PC-3 (cell line): ENCODE data around the gene CPA2. TPM values are rescaled to one million over a fixed set of nuclear protein-coding genes. Genes with fewer than 3 reads are reported as not detected.
A peak's percentile ranks its signal among the peaks of the same experiment; 100 is the strongest.

Source experiments
- ATAC-seq: fragments of 200-7000 bp; cut with Tn5 transposase; 2 replicates; pipeline ENCODE4 v1.9.1; 2020; ENCODE audit warnings: mild to moderate bottlenecking, moderate library complexity
- BruUV-seq: library from RNA; stranded (reverse); fragments of 400-500 nt; replicated peaks from 2 replicates; lab custom pipeline; 2021; lab: Mats Ljungman, UMichigan
- CTCF ChIA-PET: fragments of 300-600 bp; sonication (Branson Sonifier 250); formaldehyde crosslinking; loops from one replicate; lab custom pipeline; 2022; ENCODE audit warnings: antibody characterized with exemption; lab: Charles Lee
- POLR2A ChIA-PET: fragments of 300-600 bp; sonication (Branson Sonifier 250); formaldehyde crosslinking; loops from one replicate; lab custom pipeline; 2022; ENCODE audit warnings: antibody characterized with exemption; ENCODE audit not compliant: unreplicated experiment; lab: Charles Lee
- DNase-seq: peaks from one replicate; pipeline ENCODE4 v3.0.0-alpha.2; 2015
- H2AFZ ChIP-seq: fragments of 300-600 bp; sonication (generic); 2 replicates; pipeline ENCODE4 v1.6.0; 2016; ENCODE audit warnings: antibody characterized with exemption, low read length
- H3F3A ChIP-seq: fragments of 300-600 bp; sonication (generic); one replicate; pipeline ENCODE4 v1.6.0; 2017; ENCODE audit warnings: antibody characterized with exemption, low read length, control low read depth, mild to moderate bottlenecking; ENCODE audit not compliant: unreplicated experiment
- H3K27ac ChIP-seq: fragments of 300-600 bp; sonication (generic); 2 replicates; pipeline ENCODE4 v1.5.1; 2016; ENCODE audit warnings: mild to moderate bottlenecking, low read length
- H3K27me3 ChIP-seq: fragments of 300-600 bp; sonication (generic); 2 replicates; pipeline ENCODE4 v1.6.1; 2016; ENCODE audit warnings: low read length, mixed read lengths
- H3K36me3 ChIP-seq: fragments of 300-600 bp; sonication (generic); 2 replicates; pipeline ENCODE4 v1.6.1; 2016; ENCODE audit warnings: low read depth, mixed run types, low read length, mixed read lengths
- H3K4me1 ChIP-seq: fragments of 300-600 bp; sonication (generic); 2 replicates; pipeline ENCODE4 v1.5.1; 2016; ENCODE audit warnings: low read length; ENCODE audit not compliant: insufficient read depth
- H3K4me2 ChIP-seq: fragments of 300-600 bp; sonication (generic); 2 replicates; pipeline ENCODE4 v1.6.0; 2016; ENCODE audit warnings: low read length
- H3K4me3 ChIP-seq: fragments of 300-600 bp; sonication (generic); 2 replicates; pipeline ENCODE4 v1.5.1; 2016; ENCODE audit warnings: mild to moderate bottlenecking, low read length, mixed read lengths
- H3K79me2 ChIP-seq: fragments of 300-600 bp; sonication (generic); 2 replicates; pipeline ENCODE4 v1.6.1; 2017; ENCODE audit warnings: low read length, mixed read lengths
- H3K9ac ChIP-seq: fragments of 300-600 bp; sonication (generic); 2 replicates; pipeline ENCODE4 v1.6.0; 2016; ENCODE audit warnings: mild to moderate bottlenecking, low read length
- H3K9me2 ChIP-seq: fragments of 300-600 bp; sonication (generic); replicated peaks from 2 replicates; pipeline ENCODE4 v1.6.1; 2016; ENCODE audit warnings: mixed run types, low read length, mixed read lengths
- H3K9me3 ChIP-seq: fragments of 300-600 bp; sonication (generic); 2 replicates; pipeline ENCODE4 v1.6.1; 2016; ENCODE audit warnings: low read length, mixed read lengths
- H4K20me1 ChIP-seq: fragments of 300-600 bp; sonication (generic); 2 replicates; pipeline ENCODE4 v1.6.1; 2016; ENCODE audit warnings: low read length, mixed read lengths
- EZH2 ChIP-seq: fragments of 300-600 bp; sonication (generic); IDR thresholded peaks from one replicate; pipeline ENCODE4 v1.6.1; 2017; ENCODE audit warnings: antibody characterized with exemption, mild to moderate bottlenecking, low read length; ENCODE audit not compliant: unreplicated experiment
- EZH2phosphoT487 ChIP-seq: fragments of 300-600 bp; sonication (generic); IDR thresholded peaks from 2 replicates; pipeline ENCODE4 v1.6.1; 2018; ENCODE audit warnings: mild to moderate bottlenecking, antibody characterized with exemption, low read length, borderline replicate concordance
- intact Hi-C: fragments of 100-400 bp; cut with micrococcal nuclease; formaldehyde crosslinking; loops from 2 replicates; pipeline ENCODE4 v1.9.0; 2023
- total RNA-seq: library from RNA; depleted of rRNA; stranded (reverse); fragments of >200 nt; gene quantifications from 2 replicates; pipeline ENCODE4 v1.2.3, GENCODE V29; 2014
- TF ChIP-seq, protein P1 (sequence below): fragments of 300-600 bp; sonication (generic); conservative IDR thresholded peaks from 2 replicates; pipeline ENCODE4 v1.5.1; 2017; ENCODE audit warnings: antibody characterized with exemption, low read depth, mild to moderate bottlenecking, low read length

CPA2 gene
- total RNA-seq, 1 experiment from 2014 or later = not detected

DNA sequence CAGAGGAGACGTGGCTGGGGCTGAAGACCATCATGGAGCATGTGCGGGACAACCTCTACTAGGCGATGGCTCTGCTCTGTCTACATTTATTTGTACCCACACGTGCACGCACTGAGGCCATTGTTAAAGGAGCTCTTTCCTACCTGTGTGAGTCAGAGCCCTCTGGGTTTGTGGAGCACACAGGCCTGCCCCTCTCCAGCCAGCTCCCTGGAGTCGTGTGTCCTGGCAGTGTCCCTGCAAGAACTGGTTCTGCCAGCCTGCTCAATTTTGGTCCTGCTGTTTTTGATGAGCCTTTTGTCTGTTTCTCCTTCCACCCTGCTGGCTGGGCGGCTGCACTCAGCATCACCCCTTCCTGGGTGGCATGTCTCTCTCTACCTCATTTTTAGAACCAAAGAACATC, 56.0 kb downstream of the CPA2 start:
- no TSS peak for BruUV-seq
- Histone ChIP-seq H3K4me3 (no peak overlapping the region), H3K27me3 (no peaks in the 10 kb centered on the region), H4K20me1 (no peaks in the 10 kb centered on the region), H3K9ac (no peak overlapping the region), H3K27ac (no peak overlapping the region), H2AFZ (no peak overlapping the region), H3K4me1 (peaks cover 6% of the 10 kb centered on the region; the same call in 1 of the 2 replicates), H3F3A (no peaks in the 10 kb centered on the region), H3K9me3 (no peaks in the 10 kb centered on the region), H3K79me2 (no peaks in the 10 kb centered on the region), H3K4me2 (no peak overlapping the region), H3K36me3 (no peaks in the 10 kb centered on the region), H3K9me2 (no peaks in the 10 kb centered on the region)
- CTCF ChIA-PET = no interaction called here
- DNase-seq = peak; percentile 67
- no peak for TF ChIP-seq EZH2
- no peak for TF ChIP-seq EZH2phosphoT487
- TF ChIP-seq, protein P1, sequence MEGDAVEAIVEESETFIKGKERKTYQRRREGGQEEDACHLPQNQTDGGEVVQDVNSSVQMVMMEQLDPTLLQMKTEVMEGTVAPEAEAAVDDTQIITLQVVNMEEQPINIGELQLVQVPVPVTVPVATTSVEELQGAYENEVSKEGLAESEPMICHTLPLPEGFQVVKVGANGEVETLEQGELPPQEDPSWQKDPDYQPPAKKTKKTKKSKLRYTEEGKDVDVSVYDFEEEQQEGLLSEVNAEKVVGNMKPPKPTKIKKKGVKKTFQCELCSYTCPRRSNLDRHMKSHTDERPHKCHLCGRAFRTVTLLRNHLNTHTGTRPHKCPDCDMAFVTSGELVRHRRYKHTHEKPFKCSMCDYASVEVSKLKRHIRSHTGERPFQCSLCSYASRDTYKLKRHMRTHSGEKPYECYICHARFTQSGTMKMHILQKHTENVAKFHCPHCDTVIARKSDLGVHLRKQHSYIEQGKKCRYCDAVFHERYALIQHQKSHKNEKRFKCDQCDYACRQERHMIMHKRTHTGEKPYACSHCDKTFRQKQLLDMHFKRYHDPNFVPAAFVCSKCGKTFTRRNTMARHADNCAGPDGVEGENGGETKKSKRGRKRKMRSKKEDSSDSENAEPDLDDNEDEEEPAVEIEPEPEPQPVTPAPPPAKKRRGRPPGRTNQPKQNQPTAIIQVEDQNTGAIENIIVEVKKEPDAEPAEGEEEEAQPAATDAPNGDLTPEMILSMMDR = no peak
- intact Hi-C loops = no loop called here
- POLR2A ChIA-PET = no interaction called here
- ATAC-seq = peak; percentile 70

DNA sequence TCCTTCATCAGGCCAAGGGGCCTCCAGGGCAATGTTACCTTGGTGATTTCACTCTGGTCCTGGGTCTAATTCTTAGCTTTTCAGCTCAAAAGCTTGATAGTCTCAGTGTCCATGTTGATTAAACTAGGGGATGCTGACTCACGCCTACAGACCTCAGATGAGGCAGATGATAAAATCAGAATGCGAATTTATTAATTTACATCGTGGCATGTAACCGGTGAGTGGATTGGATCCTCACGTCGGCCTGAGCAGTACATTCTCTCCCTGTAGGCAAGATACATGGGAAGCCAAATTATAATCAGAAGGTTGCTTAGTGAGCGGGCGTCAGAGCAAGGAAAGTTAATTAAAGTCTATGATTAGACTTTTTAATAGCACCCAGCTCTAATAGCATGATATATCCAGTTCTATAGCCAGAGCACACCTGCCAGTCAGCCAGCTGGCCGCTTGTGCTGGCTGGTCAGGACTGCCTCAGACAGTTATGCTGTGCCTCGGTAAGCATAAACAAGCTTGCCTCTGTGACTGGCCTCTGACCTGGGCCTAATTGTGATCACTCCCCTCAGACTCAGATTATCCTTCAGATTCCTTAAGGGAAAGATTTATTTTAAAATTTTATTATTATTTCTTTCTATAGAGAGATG, 57.8 kb downstream of the CPA2 start:
- peaks cover 6% of the 10 kb centered on the region; the same call in 1 of the 2 replicates for H3K4me1 ChIP-seq
- DNase-seq = no peak
- intact Hi-C loops = no loop called here
- CTCF ChIA-PET = no interaction called here
- H3K27me3 ChIP-seq = no peaks in the 10 kb centered on the region
- H3K79me2 ChIP-seq = no peaks in the 10 kb centered on the region
- TF ChIP-seq EZH2 (no peak), EZH2phosphoT487 (no peak)
- TF ChIP-seq, protein P1 = no peak
- H3K9me3 ChIP-seq = no peaks in the 10 kb centered on the region
- no peak overlapping the region for H2AFZ ChIP-seq
- H3K27ac ChIP-seq = no peak overlapping the region
- H3F3A ChIP-seq = no peaks in the 10 kb centered on the region
- H3K9ac ChIP-seq = no peak overlapping the region
- no peak for ATAC-seq
- H3K36me3 ChIP-seq = no peaks in the 10 kb centered on the region
- POLR2A ChIA-PET = no interaction called here
- H3K4me2 ChIP-seq = no peak overlapping the region
- no peaks in the 10 kb centered on the region for H4K20me1 ChIP-seq
- BruUV-seq = no TSS peak
- no peaks in the 10 kb centered on the region for H3K9me2 ChIP-seq
- no peak overlapping the region for H3K4me3 ChIP-seq

DNA sequence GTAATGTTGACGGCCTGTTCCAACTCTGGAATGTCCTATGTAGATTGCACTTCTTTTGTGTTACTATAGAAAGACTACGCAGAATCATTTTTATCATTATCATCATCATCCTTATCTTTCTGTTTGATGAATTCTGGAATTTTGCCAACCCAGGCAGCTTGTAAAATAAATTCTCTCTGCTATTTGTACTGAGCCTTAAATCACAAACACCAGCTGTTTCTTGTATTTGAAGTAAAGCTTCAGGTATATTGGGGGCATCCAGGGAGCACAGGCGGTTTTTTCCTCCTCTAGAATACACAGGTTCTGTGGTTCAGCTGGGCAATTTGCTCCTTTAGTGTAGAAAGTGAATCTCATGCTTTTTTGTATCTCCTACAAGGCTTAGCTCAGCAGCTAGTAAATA, 63.0 kb downstream of the CPA2 start:
- no TSS peak for BruUV-seq
- CTCF ChIA-PET = no interaction called here

More for the DNA sequence above, 63.0 kb downstream of the CPA2 start:
- Histone ChIP-seq H3K27me3 (no peaks in the 10 kb centered on the region), H3K4me1 (no peaks in the 10 kb centered on the region), H3K79me2 (no peaks in the 10 kb centered on the region), H3K4me3 (no peak overlapping the region), H3K9me2 (no peaks in the 10 kb centered on the region), H2AFZ (no peak overlapping the region), H4K20me1 (no peaks in the 10 kb centered on the region), H3K4me2 (no peak overlapping the region), H3K9me3 (no peaks in the 10 kb centered on the region), H3K27ac (no peak overlapping the region), H3K9ac (no peak overlapping the region), H3K36me3 (no peaks in the 10 kb centered on the region), H3F3A (no peaks in the 10 kb centered on the region)
- TF ChIP-seq EZH2 = no peak
- no peak for TF ChIP-seq EZH2phosphoT487
- TF ChIP-seq, protein P1 = no peak
- intact Hi-C loops = no loop called here
- ATAC-seq (no peak), DNase-seq (no peak)
- POLR2A ChIA-PET = no interaction called here
